HG03439 (cell line): ENCODE results near the gene APBB2.
"Not testable (repeated sequence)": the region's sequence is repeated elsewhere in the genome, so short reads cannot be mapped to it uniquely, and the experiment has no call there.

Experiments
- ATAC-seq: cut with Tn5 transposase; IDR thresholded peaks from one replicate; pipeline ENCODE4 v1.9.1; 2021; ENCODE audit warnings: mild to moderate bottlenecking, moderate library complexity; ENCODE audit not compliant: unreplicated experiment

Gene APBB2

GRCh38 chr4:41029098-41029497, 185.2 kb downstream of the APBB2 start:
- ATAC-seq: no peak

- no peak for ATAC-seq
Measured at GRCh38 chr4:41028392-41029076, 185.8 kb downstream of the APBB2 start.

- ATAC-seq: no peak
Measured at GRCh38 chr4:41026971-41027370, 187.4 kb downstream of the APBB2 start.

GRCh38 chr4:41025824-41026223, 188.5 kb downstream of the APBB2 start:
- no peak for ATAC-seq

GRCh38 chr4:41024556-41025491, 189.5 kb downstream of the APBB2 start:
- ATAC-seq: no peak

- no peak for ATAC-seq
Measured at GRCh38 chr4:41022116-41022515, 192.2 kb downstream of the APBB2 start.

GRCh38 chr4:41015016-41015675, 199.2 kb downstream of the APBB2 start:
- no peak for ATAC-seq

GRCh38 chr4:41014158-41014557, 200.2 kb downstream of the APBB2 start:
- ATAC-seq: no peak

GRCh38 chr4:41013746-41014145, 200.6 kb downstream of the APBB2 start:
- ATAC-seq: no peak

GRCh38 chr4:41012911-41013310, 201.4 kb downstream of the APBB2 start:
- ATAC-seq: no peak

- no peak for ATAC-seq
Measured at GRCh38 chr4:41012293-41012692, 202.0 kb downstream of the APBB2 start.

- ATAC-seq: no peak
Measured at GRCh38 chr4:41009411-41009810, 204.9 kb downstream of the APBB2 start.

GRCh38 chr4:41006141-41006540, 208.2 kb downstream of the APBB2 start:
- no peak for ATAC-seq

- no peak for ATAC-seq
Measured at GRCh38 chr4:41002309-41002708, 212.0 kb downstream of the APBB2 start.

- ATAC-seq: no peak
Measured at GRCh38 chr4:41000356-41000755, 214.0 kb downstream of the APBB2 start.

GRCh38 chr4:40998675-40999358, 215.5 kb downstream of the APBB2 start:
- no peak for ATAC-seq

GRCh38 chr4:40995850-40996249, 218.5 kb downstream of the APBB2 start:
- ATAC-seq: no peak

GRCh38 chr4:40994321-40994720, 220.0 kb downstream of the APBB2 start:
- ATAC-seq: not testable (repeated sequence)

GRCh38 chr4:40993296-40993693, 221.0 kb downstream of the APBB2 start:
- not testable (repeated sequence) for ATAC-seq

GRCh38 chr4:40992472-40993295, 221.7 kb downstream of the APBB2 start:
- peak; percentile 75 for ATAC-seq
